Liver (tissue), 5 donors: Measurements from ENCODE around the gene OR5T3. TPM values are rescaled to one million over a fixed set of nuclear protein-coding genes. Genes with fewer than 3 reads are reported as not detected.

Source experiments
- MAX ChIP-seq: IDR thresholded peaks from 2 replicates; pipeline ENCODE4 v1.6.1; 2016; ENCODE audit warnings: antibody characterized with exemption
- REST ChIP-seq: IDR thresholded peaks from 2 replicates; pipeline ENCODE4 v1.6.1; 2016; ENCODE audit warnings: antibody characterized with exemption, mild to moderate bottlenecking
- polyA plus RNA-seq, 2 donors: library from polyadenylated mRNA; stranded (reverse) in 1 of 2; unstranded in 1 of 2; fragments of 200-250 nt in 1 of 2; fragments of >200 nt in 1 of 2; fragmentation: Nextera tagmentation in 1 of 2; extraction: Ambion mirVana in 1 of 2; gene quantifications; one replicate each; pipeline versions ENCODE4 v1.2.1 to v1.2.3, GENCODE V29; 2013 to 2015
- total RNA-seq, 2 donors: library from RNA; depleted of rRNA; stranded (reverse); fragments of >200 nt; gene quantifications; one replicate each; pipeline ENCODE4 v1.2.3, GENCODE V29; 2014
- donor health status: healthy.
- donor health status: healthy.
- donor health status: healthy.

The OR5T3 gene
- total and polyA plus RNA-seq, 4 donors, result not detected

GRCh38 chr11:56296898-56297297 lies 44.8 kb downstream of the OR5T3 start (continued):
- TF ChIP-seq REST (no peak), MAX (no peak)

Other genes with a start within 250 kb of the OR5T3 start
- not detected for gene OR5AS1, start 224.6 kb upstream of the OR5T3 start, total RNA-seq
- not detected for gene OR5AS1, start 224.6 kb upstream of the OR5T3 start, polyA plus RNA-seq
- gene OR8I2, start 158.9 kb upstream of the OR5T3 start, total RNA-seq, result not detected
- gene OR8I2, start 158.9 kb upstream of the OR5T3 start, polyA plus RNA-seq, result not detected
- not detected for gene OR8H2, start 148.6 kb upstream of the OR5T3 start, total RNA-seq
- gene OR8H2, start 148.6 kb upstream of the OR5T3 start, polyA plus RNA-seq, result not detected
- not detected for gene OR8H3, start 129.9 kb upstream of the OR5T3 start, total RNA-seq
- not detected for gene OR8H3, start 129.9 kb upstream of the OR5T3 start, polyA plus RNA-seq
- gene OR8J3, start 112.1 kb upstream of the OR5T3 start, total RNA-seq, result not detected
- not detected for gene OR8J3, start 112.1 kb upstream of the OR5T3 start, polyA plus RNA-seq
- not detected for gene OR8K5, start 91.9 kb upstream of the OR5T3 start, total RNA-seq
- not detected for gene OR8K5, start 91.9 kb upstream of the OR5T3 start, polyA plus RNA-seq
- gene OR5J2, start 75.6 kb upstream of the OR5T3 start, total RNA-seq, result not detected
- not detected for gene OR5J2, start 75.6 kb upstream of the OR5T3 start, polyA plus RNA-seq
- not detected for gene OR5T2, start 18.0 kb upstream of the OR5T3 start, total RNA-seq
- not detected for gene OR5T2, start 18.0 kb upstream of the OR5T3 start, polyA plus RNA-seq
- not detected for gene OR5T1, start 21.9 kb downstream of the OR5T3 start, total RNA-seq
- gene OR5T1, start 21.9 kb downstream of the OR5T3 start, polyA plus RNA-seq, result not detected
- not detected for gene OR8H1, start 40.0 kb downstream of the OR5T3 start, total RNA-seq
- not detected for gene OR8H1, start 40.0 kb downstream of the OR5T3 start, polyA plus RNA-seq
- gene OR8K3, start 62.9 kb downstream of the OR5T3 start, total RNA-seq, result not detected
- gene OR8K3, start 62.9 kb downstream of the OR5T3 start, polyA plus RNA-seq, result not detected
- gene OR8K1, start 93.8 kb downstream of the OR5T3 start, total RNA-seq, result not detected
- not detected for gene OR8K1, start 93.8 kb downstream of the OR5T3 start, polyA plus RNA-seq
- not detected for gene OR8J1, start 102.0 kb downstream of the OR5T3 start, total RNA-seq
- gene OR8J1, start 102.0 kb downstream of the OR5T3 start, polyA plus RNA-seq, result not detected
- not detected for gene OR8U1, start 123.4 kb downstream of the OR5T3 start, total RNA-seq
- not detected for gene OR8U1, start 123.4 kb downstream of the OR5T3 start, polyA plus RNA-seq
- gene OR5AL1, start 160.4 kb downstream of the OR5T3 start, total RNA-seq, result not detected
- not detected for gene OR5AL1, start 160.4 kb downstream of the OR5T3 start, polyA plus RNA-seq
- gene OR5M3, start 221.1 kb downstream of the OR5T3 start, total RNA-seq, result not detected
- not detected for gene OR5M3, start 221.1 kb downstream of the OR5T3 start, polyA plus RNA-seq
- gene OR5M8, start 239.1 kb downstream of the OR5T3 start, total RNA-seq, result not detected
- not detected for gene OR5M8, start 239.1 kb downstream of the OR5T3 start, polyA plus RNA-seq